Germinal center (tissue), 1 donor: ENCODE results near the gene ZNF792.
"Not testable (repeated sequence)": the region's sequence is repeated elsewhere in the genome, so short reads cannot be mapped to it uniquely, and the experiment has no call there.

ENCODE experiments used
- DNase-seq: peaks from one replicate; pipeline ENCODE4 v3.0.0; 2012; ENCODE audit warnings: mixed read lengths, low spot score

Gene ZNF792

GRCh38 chr19:34970185-34970780, 6.3 kb upstream of the ZNF792 start:
- DNase-seq = not testable (repeated sequence)

- DNase-seq = no peak
Measured at GRCh38 chr19:34969721-34970120, 5.7 kb upstream of the ZNF792 start.

GRCh38 chr19:34967551-34967950, 3.5 kb upstream of the ZNF792 start:
- DNase-seq = no peak

GRCh38 chr19:34965505-34965904, 1.5 kb upstream of the ZNF792 start:
- DNase-seq = not testable (repeated sequence)

- no peak for DNase-seq
Measured at GRCh38 chr19:34964598-34964997, 569 bp upstream of the ZNF792 start.

GRCh38 chr19:34962687-34963572, 1.1 kb downstream of the ZNF792 start:
- DNase-seq = no peak

GRCh38 chr19:34961775-34962686, 2.0 kb downstream of the ZNF792 start:
- no peak for DNase-seq

GRCh38 chr19:34960940-34961679, 2.9 kb downstream of the ZNF792 start:
- no peak for DNase-seq

GRCh38 chr19:34960103-34960805, 3.8 kb downstream of the ZNF792 start:
- no peak for DNase-seq

GRCh38 chr19:34959021-34959420, 5.0 kb downstream of the ZNF792 start:
- DNase-seq = no peak

GRCh38 chr19:34957830-34958751, 5.9 kb downstream of the ZNF792 start:
- no peak for DNase-seq

GRCh38 chr19:34953092-34953491, 10.9 kb downstream of the ZNF792 start:
- no peak for DNase-seq

GRCh38 chr19:34943861-34944573, 20.0 kb downstream of the ZNF792 start:
- DNase-seq = no peak

- DNase-seq = no peak
Measured at GRCh38 chr19:34938886-34939285, 25.1 kb downstream of the ZNF792 start.

GRCh38 chr19:34936184-34936583, 27.8 kb downstream of the ZNF792 start:
- no peak for DNase-seq

- no peak for DNase-seq
Measured at GRCh38 chr19:34932494-34932893, 31.5 kb downstream of the ZNF792 start.

- DNase-seq = peak; percentile 86
Measured at GRCh38 chr19:34926685-34927375, 37.2 kb downstream of the ZNF792 start, which contains the start of gene ZNF30. TSS of gene ZNF30 (plus strand) at chr19:34926903. CDS start at chr19:34929948, 3,045 bp downstream.

- DNase-seq = no peak
Measured at GRCh38 chr19:34926361-34926684, 37.7 kb downstream of the ZNF792 start.
